CD1c-positive myeloid dendritic cell (primary cell): ENCODE results near the gene WNT9A.

Experiments
- DNase-seq: peaks from one replicate; pipeline ENCODE4 v3.0.0-alpha.2; 2016; ENCODE audit errors: extremely low spot score

Gene WNT9A

DNA sequence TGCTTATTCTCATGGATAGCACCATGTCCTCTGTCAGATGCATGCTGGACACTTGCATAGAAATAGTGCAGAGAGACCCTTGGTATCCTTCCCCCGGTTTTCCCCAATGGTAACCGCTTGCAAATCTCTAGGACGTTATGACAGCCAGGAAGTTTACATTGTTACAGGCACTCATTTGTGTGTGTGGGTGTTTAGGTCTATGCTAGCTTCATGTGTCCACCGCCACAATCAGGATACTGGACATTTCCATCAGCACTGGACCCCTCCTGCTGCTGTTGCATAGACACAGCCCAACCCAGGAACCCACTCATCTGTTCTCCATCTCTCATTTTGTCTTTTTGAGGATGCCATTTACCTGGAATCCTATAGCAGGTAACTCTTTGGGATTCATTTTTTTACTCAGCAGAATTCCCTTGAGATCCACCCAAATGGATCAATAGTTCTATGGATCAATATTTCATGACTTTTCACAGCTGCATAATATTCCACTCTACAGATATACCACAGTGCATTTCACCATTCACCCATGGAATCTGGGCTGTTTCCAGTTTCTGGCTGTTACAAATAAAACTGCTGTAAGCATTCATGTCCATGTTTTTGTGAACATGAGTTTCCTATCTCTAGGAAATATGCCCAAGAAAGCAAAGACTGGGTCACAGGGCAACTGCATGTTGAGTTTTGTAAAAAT, 6.6 kb upstream of the WNT9A start:
- DNase-seq = no peak

GRCh38 chr1:227953022-227953412, 5.3 kb upstream of the WNT9A start:
- DNase-seq = no peak

GRCh38 chr1:227952374-227953021, 4.8 kb upstream of the WNT9A start:
- no peak for DNase-seq

DNA sequence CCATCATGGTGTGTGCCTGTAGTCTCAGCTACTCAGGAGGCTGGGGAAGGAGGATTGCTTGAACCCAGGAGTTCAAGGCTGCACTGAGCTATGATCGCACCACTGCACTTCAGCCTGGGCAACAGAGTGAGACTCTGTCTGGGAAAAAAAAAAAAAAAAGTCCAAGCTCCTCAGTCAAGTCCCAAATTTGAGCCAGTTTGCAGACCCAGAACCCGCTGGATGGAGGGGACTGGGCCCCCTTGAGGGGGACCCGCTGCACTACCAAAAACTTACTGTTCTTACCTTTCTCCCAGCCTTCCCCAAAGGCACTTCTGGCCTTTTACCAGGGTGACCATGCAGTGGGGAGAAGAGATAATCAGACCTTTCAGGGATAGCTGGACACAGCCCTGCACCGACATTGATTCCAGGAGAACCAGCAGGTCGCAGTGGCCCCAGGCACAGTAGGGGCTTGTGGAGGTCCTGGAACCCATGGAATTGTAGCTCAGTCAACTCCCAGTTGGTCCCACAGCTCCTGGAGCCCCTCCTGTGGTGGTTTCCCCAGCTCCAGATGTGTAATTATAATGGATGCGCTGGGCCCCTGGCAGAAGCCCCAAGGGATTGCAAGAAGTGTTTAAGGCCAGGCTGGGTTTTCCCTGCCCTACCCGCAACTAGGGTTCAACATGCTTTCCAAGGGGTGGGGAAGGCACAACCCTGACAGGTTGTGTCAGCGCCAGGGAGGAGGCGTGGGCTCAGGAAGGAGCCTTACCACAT, 4.1 kb upstream of the WNT9A start:
- no peak for DNase-seq

- no peak for DNase-seq
Measured at GRCh38 chr1:227950735-227951346, 3.1 kb upstream of the WNT9A start.

- DNase-seq = no peak
Measured at GRCh38 chr1:227949954-227950734, 2.4 kb upstream of the WNT9A start.

- no peak for DNase-seq
Measured at GRCh38 chr1:227949341-227949921, 1.7 kb upstream of the WNT9A start.

DNA sequence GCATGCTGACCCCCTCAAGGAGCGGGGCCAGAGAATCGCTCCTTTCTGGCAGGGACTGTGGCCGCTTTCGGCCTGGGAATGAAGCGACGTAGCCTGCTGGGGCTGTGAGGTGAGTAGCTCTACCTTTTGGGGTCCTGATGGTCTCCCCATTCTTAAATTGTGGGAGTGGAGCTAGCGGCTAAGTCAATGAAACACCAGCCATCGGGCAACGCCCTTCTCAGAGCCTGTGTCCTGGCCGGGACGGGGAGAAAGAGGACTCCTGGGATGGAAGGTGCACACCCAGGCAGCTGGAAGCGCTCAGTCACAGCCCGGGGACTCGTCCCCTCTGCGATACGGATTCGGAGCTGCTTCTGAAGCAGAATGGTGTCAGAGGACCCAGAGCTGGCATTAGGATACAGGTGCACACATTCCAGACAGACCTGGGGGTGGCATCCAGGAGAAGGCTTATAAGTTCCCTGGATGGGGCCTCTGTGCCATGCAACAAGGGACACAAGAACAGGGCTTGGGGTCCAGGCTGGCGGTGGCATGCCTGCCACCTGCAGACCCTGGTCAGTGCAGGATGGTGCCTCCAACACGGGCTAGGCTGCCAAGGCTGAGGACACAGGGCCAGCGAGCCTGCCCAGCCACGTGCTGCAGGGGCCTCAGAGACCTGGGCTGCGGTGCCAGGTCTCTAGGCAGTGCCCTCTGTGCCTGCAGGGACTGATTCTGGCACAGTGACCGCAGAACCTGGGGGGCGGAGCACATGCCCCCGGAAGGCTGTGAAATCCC, 945 bp upstream of the WNT9A start:
- DNase-seq = no peak

DNA sequence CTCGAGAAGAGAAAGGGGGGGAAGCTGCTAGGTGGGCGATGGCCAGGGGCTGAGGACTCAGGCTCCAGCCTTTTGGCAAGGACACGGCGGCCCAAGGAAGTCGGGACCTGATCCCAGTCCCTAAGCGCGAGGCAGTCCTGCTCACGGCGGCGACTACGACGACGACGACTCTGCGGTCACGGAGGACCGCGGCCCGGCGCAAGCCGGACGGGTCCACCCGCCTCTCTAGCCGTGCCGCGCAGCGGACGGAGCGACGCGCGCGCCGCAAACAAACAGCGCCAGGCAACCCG, 401 bp downstream of the WNT9A start:
- no peak for DNase-seq

- DNase-seq = peak; percentile 45
Measured at GRCh38 chr1:227946624-227947385, 927 bp downstream of the WNT9A start.

DNA sequence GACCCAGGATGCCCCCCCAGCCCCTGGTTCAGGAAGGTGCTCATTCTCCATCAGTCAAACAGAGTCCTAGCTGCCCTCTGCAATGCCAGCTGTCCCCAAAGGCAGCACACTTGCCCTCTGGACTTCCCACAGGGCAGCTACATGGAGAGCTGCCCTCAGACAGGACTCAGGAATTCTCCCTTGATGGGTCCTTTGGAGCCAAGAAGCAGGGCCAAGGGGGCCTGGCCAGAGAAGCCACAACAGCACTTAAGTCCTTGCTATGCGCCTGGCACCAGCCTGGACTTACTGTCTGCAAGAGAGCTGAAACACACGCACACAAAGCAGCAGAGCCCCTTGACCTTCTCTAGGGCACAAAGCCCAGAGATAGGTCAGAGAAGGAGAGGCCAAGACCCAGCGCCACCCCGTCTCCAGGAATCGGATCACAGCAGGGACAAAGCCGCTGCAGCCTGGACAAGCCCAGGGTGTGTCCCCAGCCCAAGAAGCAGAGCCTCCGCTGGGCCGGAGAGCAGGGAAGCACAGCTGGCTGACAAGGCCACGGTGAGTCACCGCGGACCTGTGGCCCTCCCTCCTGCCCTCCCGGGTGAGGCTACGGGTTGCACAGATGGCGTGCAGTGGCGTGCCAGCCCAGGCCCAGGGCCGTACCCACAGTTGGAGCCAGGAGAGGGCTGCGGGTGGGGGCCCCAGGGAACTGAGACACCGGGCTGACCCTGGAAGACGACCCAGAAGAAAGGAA, 1.7 kb downstream of the WNT9A start:
- no peak for DNase-seq

DNA sequence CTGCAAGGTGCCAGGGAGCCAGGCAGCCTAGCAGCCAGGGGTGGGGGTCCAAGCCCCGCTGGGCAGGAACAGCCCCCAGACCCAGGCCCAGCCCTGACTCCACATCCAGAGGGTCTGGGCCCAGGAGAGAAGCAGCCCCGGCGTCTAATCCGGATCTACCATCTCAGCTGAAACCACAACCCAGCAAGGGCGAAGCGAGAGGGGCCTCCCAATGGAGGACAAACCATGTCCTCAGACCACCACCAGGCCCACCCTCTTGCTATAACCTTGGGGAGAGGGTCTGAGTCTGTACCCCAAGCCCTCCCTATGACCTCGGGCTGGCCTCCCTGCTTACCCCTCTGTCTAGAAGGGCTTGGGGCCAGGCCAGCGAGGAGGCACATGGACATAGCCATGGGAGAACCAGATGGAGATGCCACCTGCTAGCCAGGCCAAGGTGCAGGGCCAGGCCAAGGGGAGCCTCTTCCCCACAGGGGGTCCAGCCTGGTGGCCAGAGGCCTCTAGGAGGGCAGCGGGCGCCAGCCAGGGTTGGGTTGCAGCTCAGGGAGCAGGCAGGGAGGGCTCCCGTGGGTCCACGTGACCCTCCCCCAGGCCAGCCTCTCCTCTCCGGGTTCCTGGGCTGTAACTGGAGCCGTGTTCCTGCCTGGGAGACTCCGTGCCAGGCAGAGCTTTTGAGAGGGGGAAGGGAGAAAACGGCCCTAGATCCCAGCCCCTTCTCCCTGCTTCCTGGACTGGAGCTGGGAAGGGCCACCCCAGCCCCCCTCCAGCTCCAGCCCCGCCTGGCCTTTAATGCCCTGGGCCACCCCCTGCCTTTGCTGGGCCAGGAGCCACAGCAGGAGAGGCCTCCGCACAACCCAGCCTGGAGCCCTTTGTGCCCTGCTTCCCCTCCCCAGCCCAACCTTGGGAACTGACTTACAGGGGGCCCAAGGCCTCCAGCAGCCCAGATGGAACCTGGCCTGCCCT, 2.5 kb downstream of the WNT9A start:
- no peak for DNase-seq

- no peak for DNase-seq
Measured at GRCh38 chr1:227944090-227944930, 3.4 kb downstream of the WNT9A start.

DNA sequence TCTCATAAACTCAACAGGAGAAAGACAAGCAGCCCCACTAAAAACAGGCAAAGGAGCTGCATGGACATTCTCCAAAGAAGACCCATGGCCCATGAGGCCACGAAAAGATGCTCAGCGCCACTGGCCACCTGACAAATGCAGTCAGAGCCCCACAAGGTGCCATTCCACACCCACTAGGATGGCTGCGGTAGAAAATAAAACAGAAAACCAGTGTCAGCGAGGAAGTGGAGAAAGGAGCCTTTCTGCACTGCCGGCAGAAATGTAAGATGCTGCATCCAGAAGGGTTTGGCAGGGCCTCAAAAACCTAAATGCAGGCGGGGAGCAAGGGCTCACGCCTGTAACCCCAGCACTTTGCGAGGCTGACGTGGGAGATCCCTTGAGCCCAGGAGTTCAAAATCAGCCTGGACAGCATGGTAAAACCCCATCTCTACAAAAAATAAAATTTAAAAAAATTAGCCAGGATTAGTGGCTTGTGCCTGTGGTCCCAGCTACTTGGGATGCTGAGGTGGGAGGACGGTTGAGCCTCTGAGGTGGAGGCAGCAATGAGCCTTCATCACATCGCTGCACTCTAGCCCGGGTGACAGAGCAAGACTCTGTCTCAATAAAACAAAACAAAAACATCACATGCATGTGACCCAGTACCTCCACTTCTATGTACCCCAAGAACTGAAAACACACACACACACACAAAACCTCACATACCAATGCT, 4.2 kb downstream of the WNT9A start:
- DNase-seq = no peak

GRCh38 chr1:227942716-227943261, 4.9 kb downstream of the WNT9A start:
- DNase-seq = no peak

DNA sequence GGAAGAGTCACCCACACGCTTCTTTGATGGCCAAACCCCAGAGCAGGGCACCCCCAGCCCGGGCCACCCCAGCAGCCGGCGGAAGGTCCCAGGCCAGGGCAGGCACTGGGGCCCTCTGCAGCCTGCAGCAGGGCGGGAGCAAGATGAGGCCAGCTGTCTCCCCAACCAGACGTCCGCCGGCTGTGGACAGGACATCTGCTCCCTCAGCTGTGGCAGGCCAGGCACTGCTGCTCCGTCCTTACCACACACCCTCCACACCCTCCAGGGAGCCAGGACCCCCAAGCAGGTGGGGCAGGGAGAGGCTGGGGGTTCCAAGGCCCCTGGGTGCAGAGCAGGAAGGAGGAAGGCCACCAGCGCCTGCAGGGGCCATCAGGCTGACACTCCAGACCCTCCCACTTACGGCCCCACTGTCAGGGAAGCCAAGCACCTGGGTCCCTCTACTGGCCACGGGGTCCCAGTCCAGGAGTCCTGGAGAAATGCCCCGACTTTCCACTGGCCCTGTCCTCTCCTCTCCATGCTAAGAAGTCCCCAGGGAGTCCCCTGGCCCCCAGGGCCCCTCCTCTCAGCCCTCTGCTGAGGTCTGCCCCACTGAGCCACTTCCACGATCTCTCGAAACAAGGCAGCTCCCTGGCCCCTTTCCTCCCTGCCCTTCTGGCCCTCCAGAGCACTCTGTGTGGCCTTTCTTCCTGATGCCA, 5.6 kb downstream of the WNT9A start:
- DNase-seq = no peak
